H1 (cell line): ENCODE results near the gene CAPN3. TPM values are rescaled to one million over a fixed set of nuclear protein-coding genes. Genes with fewer than 3 reads are reported as not detected.

Source experiments
- CTCF ChIA-PET: fragments of 300-600 bp; sonication (Branson Sonifier 250); formaldehyde crosslinking; loops from one replicate; lab custom pipeline; 2021; ENCODE audit not compliant: partially characterized antibody; lab: Charles Lee
- POLR2A ChIA-PET: fragments of 300-600 bp; sonication (Branson Sonifier 250); formaldehyde crosslinking; loops from one replicate; lab custom pipeline; 2021; ENCODE audit warnings: inconsistent platforms; ENCODE audit not compliant: partially characterized antibody; lab: Charles Lee
- DNase-seq, 2 experiments: peaks; one replicate each; pipeline versions ENCODE4 v3.0.0 to v3.0.0-alpha.2; 2010 to 2022; ENCODE audit warnings: low spot score in 2 of 2, low read depth in 1 of 2, mixed read lengths in 1 of 2
- FAIRE-seq: peaks from 2 replicates; lab custom pipeline; 2011; peaks lifted over from hg19 to GRCh38; lab: Jason Lieb, UNC
- H2AFZ ChIP-seq: 2 replicates; pipeline ENCODE4 v1.8.1; 2012; ENCODE audit warnings: low read length, inconsistent platforms
- H2AK5ac ChIP-seq: 2 replicates; pipeline ENCODE4 v1.6.1; 2013; ENCODE audit warnings: low read depth, low read length
- H2BK120ac ChIP-seq: replicated peaks from 2 replicates; pipeline ENCODE3; 2013; ENCODE audit warnings: low read depth, low read length, inconsistent platforms
- H2BK12ac ChIP-seq: 2 replicates; pipeline ENCODE4 v1.6.1; 2013; ENCODE audit warnings: low read depth, low read length
- H2BK15ac ChIP-seq: 2 replicates; pipeline ENCODE4 v1.6.1; 2013; ENCODE audit warnings: low read length
- H2BK20ac ChIP-seq: 2 replicates; pipeline ENCODE4 v1.6.1; 2013; ENCODE audit warnings: low read length
- H2BK5ac ChIP-seq: 2 replicates; pipeline ENCODE4 v1.6.1; 2013; ENCODE audit warnings: low read depth, low read length
- H3K14ac ChIP-seq: 2 replicates; pipeline ENCODE4 v1.6.1; 2013; ENCODE audit warnings: inconsistent platforms; ENCODE audit not compliant: insufficient read length
- H3K18ac ChIP-seq: 2 replicates; pipeline ENCODE4 v1.6.1; 2013; ENCODE audit warnings: low read length; ENCODE audit errors: extremely low read depth
- H3K23ac ChIP-seq: 2 replicates; pipeline ENCODE4 v1.6.1; 2013; ENCODE audit warnings: inconsistent platforms; ENCODE audit not compliant: insufficient read length
- H3K23me2 ChIP-seq: 2 replicates; pipeline ENCODE4 v1.6.1; 2013; ENCODE audit warnings: low read depth, low read length
- H3K27ac ChIP-seq: 2 replicates; pipeline ENCODE4 v1.6.1; 2011; ENCODE audit warnings: low read depth, low read length, inconsistent platforms
- H3K27me3 ChIP-seq, 4 experiments: replicated peaks in 1 of 4; 1 replicate in 1 of 4; 2 replicates in 3 of 4; pipeline versions ENCODE4 v1.6.1 to v1.8.1; 2011 to 2013; ENCODE audit warnings: low read length in 3 of 4, mild to moderate bottlenecking in 3 of 4, inconsistent platforms in 2 of 4, mixed read lengths in 2 of 4, moderate library complexity in 1 of 4; ENCODE audit not compliant: control insufficient read depth in 3 of 4, insufficient read depth in 3 of 4; ENCODE audit errors: extremely low read depth in 1 of 4
- H3K36me3 ChIP-seq, 4 experiments: 2 replicates each; pipeline versions ENCODE4 v1.6.1 to v1.8.1; 2011 to 2013; ENCODE audit warnings: mild to moderate bottlenecking in 4 of 4, low read length in 3 of 4, moderate library complexity in 2 of 4, control low read depth in 1 of 4, inconsistent platforms in 1 of 4; ENCODE audit not compliant: insufficient read depth in 4 of 4, control insufficient read depth in 2 of 4
- H3K4ac ChIP-seq: replicated peaks from 2 replicates; pipeline ENCODE3; 2013; ENCODE audit warnings: low read length, low read depth, mixed read lengths, inconsistent platforms; ENCODE audit not compliant: insufficient read length
- H3K4me1 ChIP-seq, 4 experiments: replicated peaks in 1 of 4; 1 replicate in 1 of 4; 2 replicates in 3 of 4; pipeline versions ENCODE4 v1.6.1 to v1.8.1; 2011 to 2013; ENCODE audit warnings: low read length in 3 of 4, inconsistent platforms in 2 of 4, mixed read lengths in 1 of 4; ENCODE audit not compliant: insufficient read depth in 4 of 4, control insufficient read depth in 3 of 4
- H3K4me2 ChIP-seq, 2 experiments: 2 replicates each; pipeline versions ENCODE4 v1.6.1 to v1.8.1; 2011 to 2013; ENCODE audit warnings: low read depth in 2 of 2, low read length in 2 of 2, control low read depth in 1 of 2, inconsistent platforms in 1 of 2, mild to moderate bottlenecking in 1 of 2; ENCODE audit not compliant: insufficient read depth in 1 of 2
- H3K4me3 ChIP-seq, 4 experiments: fragments of 200-600, 300-600 bp in 1 of 4; sonication (generic), shearing (Covaris generic), sonication (Bioruptor Twin) in 1 of 4; 2 replicates each; pipeline versions ENCODE4 v1.5.1 to v1.8.1; 2011 to 2016; ENCODE audit warnings: low read length in 4 of 4, low read depth in 3 of 4, control low read depth in 2 of 4, inconsistent platforms in 2 of 4, mild to moderate bottlenecking in 2 of 4, mixed read lengths in 1 of 4, moderate library complexity in 1 of 4; ENCODE audit not compliant: insufficient read depth in 2 of 4; ENCODE audit errors: extremely low read depth in 1 of 4
- H3K56ac ChIP-seq: replicated peaks from 2 replicates; pipeline ENCODE3; 2013; ENCODE audit warnings: low read depth, mild to moderate bottlenecking, mixed read lengths, low read length, inconsistent platforms; ENCODE audit not compliant: insufficient read length
- H3K79me1 ChIP-seq: 2 replicates; pipeline ENCODE4 v1.6.1; 2013; ENCODE audit warnings: low read depth, low read length, control low read depth
- H3K79me2 ChIP-seq, 2 experiments: 2 replicates each; pipeline versions ENCODE4 v1.6.1 to v1.8.1; 2012 to 2013; ENCODE audit warnings: low read length in 2 of 2, mild to moderate bottlenecking in 2 of 2, inconsistent platforms in 1 of 2; ENCODE audit not compliant: insufficient read depth in 2 of 2, control insufficient read depth in 1 of 2
- H3K9ac ChIP-seq, 4 experiments: replicated peaks in 1 of 4; 1 replicate in 1 of 4; 2 replicates in 3 of 4; pipeline versions ENCODE4 v1.6.1 to v1.8.1; 2011 to 2013; ENCODE audit warnings: low read depth in 3 of 4, low read length in 3 of 4, control low read depth in 2 of 4, mild to moderate bottlenecking in 2 of 4, moderate library complexity in 2 of 4, inconsistent platforms in 1 of 4; ENCODE audit errors: extremely low read depth in 1 of 4
- H3K9me3 ChIP-seq, 2 experiments: 2 replicates each; pipeline versions ENCODE4 v1.6.1 to v1.8.1; 2012 to 2013; ENCODE audit warnings: mild to moderate bottlenecking in 2 of 2, moderate library complexity in 2 of 2, control low read depth in 1 of 2, inconsistent platforms in 1 of 2, low read depth in 1 of 2, low read length in 1 of 2, mixed read lengths in 1 of 2; ENCODE audit not compliant: insufficient read depth in 2 of 2
- H4K20me1 ChIP-seq, 2 experiments: replicated peaks in 1 of 2; 2 replicates each; pipeline versions ENCODE3 to v1.8.1; 2011 to 2013; ENCODE audit warnings: inconsistent platforms in 2 of 2, low read length in 2 of 2, mild to moderate bottlenecking in 1 of 2; ENCODE audit not compliant: insufficient read depth in 2 of 2, control insufficient read depth in 1 of 2
- H4K5ac ChIP-seq: 2 replicates; pipeline ENCODE4 v1.6.1; 2013; ENCODE audit warnings: low read length, low read depth, mixed read lengths, inconsistent platforms; ENCODE audit not compliant: insufficient read length
- H4K8ac ChIP-seq: 2 replicates; pipeline ENCODE4 v1.8.0; 2013; ENCODE audit warnings: mild to moderate bottlenecking, moderate library complexity, low read length, inconsistent platforms; ENCODE audit not compliant: insufficient read depth; ENCODE audit errors: extremely low read depth
- H4K91ac ChIP-seq: replicated peaks from 2 replicates; pipeline ENCODE3; 2013; ENCODE audit warnings: low read length, mixed read lengths, inconsistent platforms; ENCODE audit not compliant: insufficient read length
- CHD2 ChIP-seq: IDR thresholded peaks from 2 replicates; pipeline ENCODE4 v1.6.1; 2012; ENCODE audit warnings: low read length, improper control_type of control experiment
- EP300 ChIP-seq, 2 experiments: IDR thresholded peaks; 1 replicate in 1 of 2; 2 replicates in 1 of 2; pipeline ENCODE4 v1.6.1; 2011 to 2012; ENCODE audit warnings: low read depth in 2 of 2, low read length in 2 of 2, mild to moderate bottlenecking in 2 of 2, borderline replicate concordance in 1 of 2, inconsistent platforms in 1 of 2, moderate library complexity in 1 of 2
- GTF2F1 ChIP-seq: IDR thresholded peaks from 2 replicates; pipeline ENCODE4 v1.6.1; 2012; ENCODE audit warnings: low read depth, low read length, improper control_type of control experiment, borderline replicate concordance
- KDM5A ChIP-seq: fragments of 200-600 bp; IDR thresholded peaks from 2 replicates; pipeline ENCODE4 v1.7.1; 2012; ENCODE audit warnings: mild to moderate bottlenecking, low read length, inconsistent platforms, mixed read lengths
- MAFK ChIP-seq: IDR thresholded peaks from 2 replicates; pipeline ENCODE4 v1.6.1; 2012; ENCODE audit warnings: low read depth, mild to moderate bottlenecking, improper control_type of control experiment, low read length
- POLR2A ChIP-seq, 2 experiments: IDR thresholded peaks; 1 replicate in 1 of 2; 2 replicates in 1 of 2; pipeline ENCODE4 v1.6.1; 2011; ENCODE audit warnings: low read depth in 2 of 2, low read length in 2 of 2, mild to moderate bottlenecking in 2 of 2; ENCODE audit errors: control extremely low read depth in 1 of 2
- RBBP5 ChIP-seq: IDR thresholded peaks from 2 replicates; pipeline ENCODE4 v1.7.1; 2012; ENCODE audit warnings: low read depth, mild to moderate bottlenecking, inconsistent platforms, low read length, moderate library complexity, borderline replicate concordance
- RFX5 ChIP-seq: IDR thresholded peaks from 2 replicates; pipeline ENCODE4 v1.6.1; 2011; ENCODE audit warnings: low read depth, low read length, improper control_type of control experiment, borderline replicate concordance
- SAP30 ChIP-seq: fragments of 300-600 bp; sonication (generic); IDR thresholded peaks from 2 replicates; pipeline ENCODE4 v1.7.1; 2012; ENCODE audit warnings: low read length, moderate library complexity, mild to moderate bottlenecking, inconsistent platforms; ENCODE audit not compliant: insufficient read depth, insufficient replicate concordance
- SP1 ChIP-seq: IDR thresholded peaks from 2 replicates; pipeline ENCODE4 v1.6.1; 2011; ENCODE audit warnings: low read depth, low read length
- SP2 ChIP-seq: IDR thresholded peaks from 2 replicates; pipeline ENCODE4 v1.6.1; 2012; ENCODE audit warnings: mild to moderate bottlenecking, low read length, inconsistent platforms
- SP4 ChIP-seq: IDR thresholded peaks from 2 replicates; pipeline ENCODE4 v1.6.1; 2012; ENCODE audit warnings: low read length, inconsistent platforms
- SUZ12 ChIP-seq: fragments of 200-600 bp; sonication (generic); IDR thresholded peaks from 2 replicates; pipeline ENCODE4 v1.6.1; 2012; ENCODE audit warnings: mild to moderate bottlenecking, inconsistent platforms, low read length, moderate library complexity, mixed read lengths
- TAF1 ChIP-seq: IDR thresholded peaks from 2 replicates; pipeline ENCODE4 v1.6.1; 2011; ENCODE audit warnings: mild to moderate bottlenecking, low read depth, low read length
- TEAD4 ChIP-seq: IDR thresholded peaks from 2 replicates; pipeline ENCODE4 v1.6.1; 2012; ENCODE audit warnings: low read depth, low read length, inconsistent platforms, mixed read lengths
- YY1 ChIP-seq: IDR thresholded peaks from 2 replicates; pipeline ENCODE4 v1.6.1; 2011; ENCODE audit warnings: low read depth, mild to moderate bottlenecking, low read length
- WGBS, 2 experiments: shearing (Covaris generic) in 1 of 2; methylation state at CpG; one replicate each; pipeline versions ENCODE4 v1.1.6 to v1.1.7; 2013 to 2015; ENCODE audit warnings: low lambda C conversion rate in 2 of 2, mixed read lengths in 2 of 2, inconsistent platforms in 1 of 2, low coverage in 1 of 2, missing lambda C conversion rate in 1 of 2; ENCODE audit not compliant: insufficient replicate concordance in 2 of 2, insufficient coverage in 1 of 2, insufficient read length in 1 of 2; ENCODE audit errors: extremely low coverage in 1 of 2, missing lambda C conversion rate in 1 of 2; 5-methylcytosine and 5-hydroxymethylcytosine counted together
- polyA plus RNA-seq, 7 experiments: library from polyadenylated mRNA; depleted of rRNA in 3 of 7; stranded (reverse) in 5 of 7; unstranded in 2 of 7; fragments of >200 nt in 5 of 7; fragments of 200-250 nt in 2 of 7; gene quantifications; 1 replicate in 5 of 7; 2 replicates in 1 of 7; 4 replicates in 1 of 7; pipeline versions ENCODE4 v1.2.1 to v1.2.3, GENCODE V29; 2011 to 2013; ENCODE audit warnings: missing spikeins in 2 of 7, mixed read lengths in 2 of 7
- total RNA-seq: library from RNA; stranded (reverse); fragmentation: NEBNext Ultra II Directional; extraction: Animal tissue kit (Norgen Biotek cat#: 25700); gene quantifications from 2 replicates; pipeline ENCODE4 v1.2.1, GENCODE V29; 2021

Gene CAPN3
- total and polyA plus RNA-seq, 2 of the 8 experiments (the other 6 are each of a cell fraction or from before 2014, with no cell fraction given): 0.80 to 2.1 TPM

DNA sequence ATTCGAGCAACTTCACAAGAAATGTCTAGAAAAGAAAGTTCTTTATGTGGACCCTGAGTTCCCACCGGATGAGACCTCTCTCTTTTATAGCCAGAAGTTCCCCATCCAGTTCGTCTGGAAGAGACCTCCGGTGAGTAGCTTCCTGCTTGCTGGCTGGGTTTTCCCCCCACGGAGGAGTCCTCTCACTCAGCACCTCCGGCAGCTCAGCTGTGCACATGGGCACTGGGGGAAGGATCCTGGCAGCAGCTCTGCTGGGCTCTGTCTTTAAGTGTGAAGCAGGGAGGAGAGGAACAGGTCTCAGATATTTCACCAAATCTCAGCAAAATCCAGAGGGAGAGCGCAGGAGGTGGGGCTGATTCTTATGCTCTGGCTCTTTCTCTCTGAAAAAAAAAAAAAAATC, 684 bp downstream of the CAPN3 start:
- ChIA-PET CTCF (interaction anchor here (0.7 kb wide), 1 partner anchor 213 kb away, joined by 3 read pairs; no protein-coding TSS in a partner anchor), POLR2A (interaction anchor here (0.5 to 1.4 kb wide), 3 partner anchors 8 to 123 kb away, joined by 3 to 4 read pairs (median 3); no protein-coding TSS in a partner anchor)
- Histone ChIP-seq H3K27me3 (no peaks in the 10 kb centered on the region; a peak in 4 of 7 replicates), H3K4me3 (no peak overlapping the region), H3K36me3 (no peaks in the 10 kb centered on the region), H3K4me2 (no peak overlapping the region), H4K91ac (no peak overlapping the region), H2BK5ac (no peak overlapping the region), H2BK120ac (no peak overlapping the region), H3K4ac (no peak overlapping the region), H3K18ac (no peak overlapping the region), H3K56ac (no peak overlapping the region), H3K79me1 (no peaks in the 10 kb centered on the region), H3K14ac (no peak overlapping the region), H3K27ac (no peak overlapping the region), H3K9ac (no peak overlapping the region), H3K9me3 (no peaks in the 10 kb centered on the region), H4K20me1 (no peaks in the 10 kb centered on the region), H3K23me2 (no peaks in the 10 kb centered on the region), H3K23ac (no peak overlapping the region), H2AK5ac (no peak overlapping the region), H3K4me1 (peaks cover 0 to 10% (median 5%) of the 10 kb centered on the region in 4 experiments; a peak in 5 of 7 replicates), H2BK15ac (no peak overlapping the region), H2BK20ac (no peak overlapping the region), H2BK12ac (no peak overlapping the region), H4K5ac (no peak overlapping the region), H4K8ac (no peak overlapping the region), H2AFZ (no peak overlapping the region), H3K79me2 (no peaks in the 10 kb centered on the region)
- no peak for DNase-seq
- WGBS, 2 experiments: 78% methylated on average over 7 of the region's 7 CpGs; no CpG with 5 or more reads in 1 of the 2 experiments
- FAIRE-seq: no peak
- TF ChIP-seq YY1: no peak
- no peak for TF ChIP-seq RFX5
- TF ChIP-seq TEAD4: no peak
- no peak for TF ChIP-seq RBBP5
- TF ChIP-seq EP300 (IDR thresholded peaks at IDR 0.05; ENCODE audit: borderline replicate concordance in 1 of 2, low read depth in 2 of 2, low read length in 2 of 2): no peak
- no peak for TF ChIP-seq SAP30
- no peak for TF ChIP-seq TAF1
- no peak for TF ChIP-seq SP2
- TF ChIP-seq SP1: no peak
- no peak for TF ChIP-seq MAFK
- no peak for TF ChIP-seq GTF2F1
- no peak for TF ChIP-seq KDM5A
- no peak for TF ChIP-seq SP4
- TF ChIP-seq POLR2A (IDR thresholded peaks at IDR 0.05; ENCODE audit: control extremely low read depth in 1 of 2, low read depth in 2 of 2, low read length in 2 of 2): no peak
- TF ChIP-seq SUZ12: no peak
- TF ChIP-seq CHD2: no peak
